Measurements from ENCODE around the gene SIX1. TPM values are rescaled to one million over a fixed set of nuclear protein-coding genes. Genes with fewer than 3 reads are reported as not detected.

SIX1 gene
- total and polyA plus RNA-seq, 2 of the 13 experiments (the other 11 are each of a cell fraction or from before 2014, with no cell fraction given), result 1.7 to 6.5 TPM

DNA sequence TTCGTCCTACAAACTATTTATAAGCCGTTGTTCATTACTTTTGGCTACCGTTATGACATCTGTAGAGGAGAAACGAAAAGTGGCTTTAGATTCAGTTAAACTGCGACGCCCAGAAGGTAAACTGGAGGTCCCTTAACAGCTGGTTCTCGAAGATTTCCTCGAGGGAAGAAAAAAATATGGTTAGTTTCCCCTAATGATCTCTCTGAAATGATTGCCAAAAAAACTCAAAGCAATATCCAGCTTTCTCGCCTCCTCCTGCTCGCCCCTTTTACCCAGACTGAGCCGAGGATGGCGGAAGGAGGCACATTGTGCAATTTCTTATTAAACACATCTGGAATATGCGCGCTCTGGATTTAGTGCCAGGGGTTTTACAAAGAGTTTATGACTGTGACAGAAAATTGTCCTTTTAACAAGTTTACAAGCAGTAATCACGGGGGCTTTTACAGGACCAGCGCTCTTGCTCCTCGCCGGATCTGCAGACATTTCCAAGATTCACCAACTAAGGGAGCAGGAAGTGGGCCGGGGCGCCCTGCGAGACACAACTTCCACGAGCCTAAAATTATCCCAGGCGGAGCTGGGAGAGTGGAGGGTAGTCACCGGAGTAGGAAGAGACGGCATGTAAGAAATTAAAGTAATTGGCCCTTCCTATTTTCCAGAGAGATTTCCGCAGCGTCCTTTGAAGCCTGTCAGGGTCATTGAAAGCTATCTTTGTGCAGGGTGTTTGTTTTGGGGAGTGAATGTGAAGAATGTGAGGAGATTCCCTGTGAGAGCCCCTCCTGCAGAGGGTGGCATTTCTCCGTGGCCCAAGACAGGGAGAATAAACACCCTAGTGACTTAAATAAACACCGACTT is 5.6 kb downstream of the SIX1 start (continued):
- TF ChIP-seq KDM2A (CRISPR knock-in tag; IDR thresholded peaks at IDR 0.05; ENCODE audit: borderline replicate concordance, low read depth) (0 out of 2 replicates have a peak, but pooled peaks have one; percentile 36), SIX1 (CRISPR knock-in tag; IDR thresholded peaks at IDR 0.05; ENCODE audit: borderline replicate concordance) (peak; percentile 13; the same call in 1 of the 2 replicates), NR2F6 (IDR thresholded peaks at IDR 0.05) (peak; percentile 30; the same call in 1 of the 2 replicates), NR2F6 (CRISPR knock-in tag; IDR thresholded peaks at IDR 0.05) (no peak), MAFG (CRISPR knock-in tag; IDR thresholded peaks at IDR 0.05) (no peak), ZNF788 (CRISPR knock-in tag; IDR thresholded peaks at IDR 0.05; ENCODE audit: borderline replicate concordance) (no peak), ETV5 (CRISPR knock-in tag; IDR thresholded peaks at IDR 0.05; ENCODE audit: borderline replicate concordance) (peak; percentile 53; the same call in 1 of the 2 replicates), SMARCE1 (IDR thresholded peaks at IDR 0.05; ENCODE audit: borderline replicate concordance) (no peak), NFIB (CRISPR knock-in tag; IDR thresholded peaks at IDR 0.05; ENCODE audit: borderline replicate concordance) (no peak), HMGA1 (CRISPR knock-in tag; conservative IDR thresholded peaks at IDR 0.05) (no peak), ZKSCAN1 (IDR thresholded peaks at IDR 0.05; ENCODE audit: low read length) (no peak), ZNF616 (CRISPR knock-in tag; IDR thresholded peaks at IDR 0.05; ENCODE audit: low read depth) (no peak), SOX13 (IDR thresholded peaks at IDR 0.05) (no peak), SOX13 (CRISPR knock-in tag; conservative IDR thresholded peaks at IDR 0.05 in 1 of 2, IDR thresholded peaks at IDR 0.05 in 1 of 2) (peak in 1 of 2 experiments; percentile 67; a peak in 1 of 4 replicates), EP300 (IDR thresholded peaks at IDR 0.05; ENCODE audit: low read depth in 2 of 2, low read length in 2 of 2) (peak in 1 of 2 experiments; percentile 55; a peak in 2 of 4 replicates), EP300 (CRISPR knock-in tag; IDR thresholded peaks at IDR 0.05; ENCODE audit: borderline replicate concordance) (peak; percentile 42; the same call in 1 of the 2 replicates), KMT2B (CRISPR knock-in tag; IDR thresholded peaks at IDR 0.05) (0 out of 2 replicates have a peak, but pooled peaks have one; percentile 29), U2AF2 (IDR thresholded peaks at IDR 0.05; ENCODE audit: low read depth, low read length) (no peak), EHMT2 (IDR thresholded peaks at IDR 0.05; ENCODE audit: borderline replicate concordance, low read depth, low read length) (no peak), ZNF274 (CRISPR knock-in tag; IDR thresholded peaks at IDR 0.05) (no peak), FOXA3 (CRISPR knock-in tag; IDR thresholded peaks at IDR 0.05) (peak; percentile 74), ZNF792 (CRISPR knock-in tag; IDR thresholded peaks at IDR 0.05) (no peak), RAD21 (CRISPR knock-in tag; IDR thresholded peaks at IDR 0.05) (0 out of 2 replicates have a peak, but pooled peaks have one; percentile 23)
- TF ChIP-seq, protein P1, sequence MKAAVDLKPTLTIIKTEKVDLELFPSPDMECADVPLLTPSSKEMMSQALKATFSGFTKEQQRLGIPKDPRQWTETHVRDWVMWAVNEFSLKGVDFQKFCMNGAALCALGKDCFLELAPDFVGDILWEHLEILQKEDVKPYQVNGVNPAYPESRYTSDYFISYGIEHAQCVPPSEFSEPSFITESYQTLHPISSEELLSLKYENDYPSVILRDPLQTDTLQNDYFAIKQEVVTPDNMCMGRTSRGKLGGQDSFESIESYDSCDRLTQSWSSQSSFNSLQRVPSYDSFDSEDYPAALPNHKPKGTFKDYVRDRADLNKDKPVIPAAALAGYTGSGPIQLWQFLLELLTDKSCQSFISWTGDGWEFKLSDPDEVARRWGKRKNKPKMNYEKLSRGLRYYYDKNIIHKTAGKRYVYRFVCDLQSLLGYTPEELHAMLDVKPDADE (CRISPR knock-in tag; IDR thresholded peaks at IDR 0.05), result no peak
- TF ChIP-seq, protein P2, sequence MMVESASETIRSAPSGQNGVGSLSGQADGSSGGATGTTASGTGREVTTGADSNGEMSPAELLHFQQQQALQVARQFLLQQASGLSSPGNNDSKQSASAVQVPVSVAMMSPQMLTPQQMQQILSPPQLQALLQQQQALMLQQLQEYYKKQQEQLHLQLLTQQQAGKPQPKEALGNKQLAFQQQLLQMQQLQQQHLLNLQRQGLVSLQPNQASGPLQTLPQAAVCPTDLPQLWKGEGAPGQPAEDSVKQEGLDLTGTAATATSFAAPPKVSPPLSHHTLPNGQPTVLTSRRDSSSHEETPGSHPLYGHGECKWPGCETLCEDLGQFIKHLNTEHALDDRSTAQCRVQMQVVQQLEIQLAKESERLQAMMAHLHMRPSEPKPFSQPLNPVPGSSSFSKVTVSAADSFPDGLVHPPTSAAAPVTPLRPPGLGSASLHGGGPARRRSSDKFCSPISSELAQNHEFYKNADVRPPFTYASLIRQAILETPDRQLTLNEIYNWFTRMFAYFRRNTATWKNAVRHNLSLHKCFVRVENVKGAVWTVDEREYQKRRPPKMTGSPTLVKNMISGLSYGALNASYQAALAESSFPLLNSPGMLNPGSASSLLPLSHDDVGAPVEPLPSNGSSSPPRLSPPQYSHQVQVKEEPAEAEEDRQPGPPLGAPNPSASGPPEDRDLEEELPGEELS (CRISPR knock-in tag; IDR thresholded peaks at IDR 0.05), result peak; percentile 86
- TF ChIP-seq, protein P3, sequence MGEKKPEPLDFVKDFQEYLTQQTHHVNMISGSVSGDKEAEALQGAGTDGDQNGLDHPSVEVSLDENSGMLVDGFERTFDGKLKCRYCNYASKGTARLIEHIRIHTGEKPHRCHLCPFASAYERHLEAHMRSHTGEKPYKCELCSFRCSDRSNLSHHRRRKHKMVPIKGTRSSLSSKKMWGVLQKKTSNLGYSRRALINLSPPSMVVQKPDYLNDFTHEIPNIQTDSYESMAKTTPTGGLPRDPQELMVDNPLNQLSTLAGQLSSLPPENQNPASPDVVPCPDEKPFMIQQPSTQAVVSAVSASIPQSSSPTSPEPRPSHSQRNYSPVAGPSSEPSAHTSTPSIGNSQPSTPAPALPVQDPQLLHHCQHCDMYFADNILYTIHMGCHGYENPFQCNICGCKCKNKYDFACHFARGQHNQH (CRISPR knock-in tag; IDR thresholded peaks at IDR 0.05), result peak; percentile 39; the same call in 1 of the 2 replicates
